PC-3 (cell line): Measurements from ENCODE around the gene ADH6.

Experiments used
- EZH2 ChIP-seq: fragments of 300-600 bp; sonication (generic); IDR thresholded peaks from one replicate; pipeline ENCODE4 v1.6.1; 2017; ENCODE audit warnings: antibody characterized with exemption, mild to moderate bottlenecking, low read length; ENCODE audit not compliant: unreplicated experiment
- EZH2phosphoT487 ChIP-seq: fragments of 300-600 bp; sonication (generic); IDR thresholded peaks from 2 replicates; pipeline ENCODE4 v1.6.1; 2018; ENCODE audit warnings: mild to moderate bottlenecking, antibody characterized with exemption, low read length, borderline replicate concordance
- TF ChIP-seq, protein P1 (sequence below): fragments of 300-600 bp; sonication (generic); conservative IDR thresholded peaks from 2 replicates; pipeline ENCODE4 v1.5.1; 2017; ENCODE audit warnings: antibody characterized with exemption, low read depth, mild to moderate bottlenecking, low read length

DNA sequence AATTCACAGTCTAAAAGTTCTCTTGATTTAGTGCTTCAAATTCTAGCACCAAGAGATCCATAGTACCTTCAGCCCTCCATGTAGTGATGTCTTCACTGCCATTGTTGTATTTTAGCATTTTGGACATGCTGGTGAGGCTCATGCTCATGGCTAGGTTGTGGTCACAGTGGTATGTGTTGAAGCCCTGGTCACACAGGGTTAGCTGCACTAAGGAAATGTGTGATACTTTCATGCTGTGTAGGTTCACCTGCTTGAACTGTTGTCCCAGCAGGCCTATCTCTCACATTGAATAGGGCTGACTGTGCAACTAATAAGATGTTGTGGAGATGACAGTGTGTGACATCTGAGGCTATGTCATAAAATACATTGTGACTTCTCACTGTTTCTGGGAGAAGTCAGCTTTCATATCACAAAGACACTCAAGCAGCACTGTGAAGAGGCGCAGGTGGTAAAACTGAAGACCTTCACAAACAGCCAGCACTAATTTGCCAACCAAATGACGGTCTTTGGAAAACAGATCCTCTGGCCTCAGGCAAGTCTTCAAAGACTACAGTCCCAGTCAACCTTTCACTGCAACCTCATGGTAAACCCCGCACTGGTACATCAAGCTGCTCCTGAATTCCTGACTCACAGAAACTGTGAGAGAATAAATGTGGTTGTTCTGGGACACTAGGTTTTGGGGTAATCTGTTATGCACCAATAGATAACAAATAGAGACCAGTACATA, 57.5 kb downstream of the ADH6 start:
- TF ChIP-seq, protein P1, sequence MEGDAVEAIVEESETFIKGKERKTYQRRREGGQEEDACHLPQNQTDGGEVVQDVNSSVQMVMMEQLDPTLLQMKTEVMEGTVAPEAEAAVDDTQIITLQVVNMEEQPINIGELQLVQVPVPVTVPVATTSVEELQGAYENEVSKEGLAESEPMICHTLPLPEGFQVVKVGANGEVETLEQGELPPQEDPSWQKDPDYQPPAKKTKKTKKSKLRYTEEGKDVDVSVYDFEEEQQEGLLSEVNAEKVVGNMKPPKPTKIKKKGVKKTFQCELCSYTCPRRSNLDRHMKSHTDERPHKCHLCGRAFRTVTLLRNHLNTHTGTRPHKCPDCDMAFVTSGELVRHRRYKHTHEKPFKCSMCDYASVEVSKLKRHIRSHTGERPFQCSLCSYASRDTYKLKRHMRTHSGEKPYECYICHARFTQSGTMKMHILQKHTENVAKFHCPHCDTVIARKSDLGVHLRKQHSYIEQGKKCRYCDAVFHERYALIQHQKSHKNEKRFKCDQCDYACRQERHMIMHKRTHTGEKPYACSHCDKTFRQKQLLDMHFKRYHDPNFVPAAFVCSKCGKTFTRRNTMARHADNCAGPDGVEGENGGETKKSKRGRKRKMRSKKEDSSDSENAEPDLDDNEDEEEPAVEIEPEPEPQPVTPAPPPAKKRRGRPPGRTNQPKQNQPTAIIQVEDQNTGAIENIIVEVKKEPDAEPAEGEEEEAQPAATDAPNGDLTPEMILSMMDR, result no peak
- no peak for TF ChIP-seq EZH2phosphoT487
- TF ChIP-seq EZH2, result no peak
